Measurements from ENCODE around the gene MVP. TPM values are rescaled to one million over a fixed set of nuclear protein-coding genes. Genes with fewer than 3 reads are reported as not detected.

Gene MVP
- total RNA-seq, 2 donors from 2014 or later, result 44.4 to 77.9 TPM

GRCh38 chr16:29860218-29860617 is 40.0 kb downstream of the MVP start:
- Histone ChIP-seq H3K27ac (no peak overlapping the region), H3K4me1 (peaks cover 0 to 27% of the 10 kb centered on the region in 2 donors), H3K4me3 (no peak overlapping the region), H3K9me3 (no peaks in the 10 kb centered on the region), H3K36me3 (peaks cover 30% of the 10 kb centered on the region), H3K27me3 (no peaks in the 10 kb centered on the region)
- no peak for TF ChIP-seq CTCF (IDR thresholded peaks at IDR 0.05)
- no peak for DNase-seq (ENCODE audit: low spot score)

- Histone ChIP-seq H3K4me1 (peaks cover 0 to 27% of the 10 kb centered on the region in 2 donors), H3K4me3 (peak overlapping the region; percentile 99 to 100), H3K36me3 (peaks cover 30% of the 10 kb centered on the region), H3K9me3 (no peaks in the 10 kb centered on the region), H3K27ac (peak overlapping the region; percentile 92 to 93), H3K27me3 (no peaks in the 10 kb centered on the region)
- DNase-seq (ENCODE audit: low spot score), result no peak
- no peak for TF ChIP-seq CTCF (IDR thresholded peaks at IDR 0.05)
Observed at GRCh38 chr16:29862383-29862883, 42.2 kb downstream of the MVP start.

- DNase-seq (ENCODE audit: low spot score), result peak; percentile 93
- Histone ChIP-seq H3K27me3 (no peaks in the 10 kb centered on the region), H3K4me1 (peaks cover 0 to 27% of the 10 kb centered on the region in 2 donors), H3K4me3 (peak within 1 kb of the TSS; percentile 99 to 100), H3K9me3 (no peaks in the 10 kb centered on the region), H3K36me3 (peaks cover 30% of the 10 kb centered on the region), H3K27ac (peak within 1 kb of the TSS; percentile 92 to 93)
- TF ChIP-seq CTCF (IDR thresholded peaks at IDR 0.05), result peak; percentile 31 to 71
Observed at GRCh38 chr16:29862884-29863668, 42.8 kb downstream of the MVP start, which contains the start of gene CDIPT. Gene CDIPT (minus strand): TSS chr16:29863226. CDS start chr16:29862857, 369 bp downstream.

GRCh38 chr16:29863669-29863984 is 43.4 kb downstream of the MVP start:
- Histone ChIP-seq H3K36me3 (peaks cover 25% of the 10 kb centered on the region), H3K27ac (peak overlapping the region; percentile 92 to 93), H3K27me3 (no peaks in the 10 kb centered on the region), H3K9me3 (no peaks in the 10 kb centered on the region), H3K4me3 (peak overlapping the region in 1 of 2 donors; percentile 100), H3K4me1 (peaks cover 0 to 27% of the 10 kb centered on the region in 2 donors)
- peak in 1 of 2 donors; percentile 4 for TF ChIP-seq CTCF (IDR thresholded peaks at IDR 0.05)
- no peak for DNase-seq (ENCODE audit: low spot score)

GRCh38 chr16:29864205-29864604 is 43.9 kb downstream of the MVP start:
- no peak for DNase-seq (ENCODE audit: low spot score)
- TF ChIP-seq CTCF (IDR thresholded peaks at IDR 0.05), result no peak
- Histone ChIP-seq H3K9me3 (no peaks in the 10 kb centered on the region), H3K4me3 (no peak overlapping the region), H3K4me1 (peaks cover 0 to 27% of the 10 kb centered on the region in 2 donors), H3K27ac (no peak overlapping the region), H3K27me3 (no peaks in the 10 kb centered on the region), H3K36me3 (peaks cover 19% of the 10 kb centered on the region)
